Cardiac muscle cell (in vitro differentiated cells and primary cell): ENCODE results near the gene JARID2. TPM values are rescaled to one million over a fixed set of nuclear protein-coding genes. Genes with fewer than 3 reads are reported as not detected.

Source experiments
- DNase-seq, 2 donors: peaks; one replicate each; pipeline versions ENCODE4 v3.0.0 to v3.0.0-alpha.2; 2010 to 2017; ENCODE audit warnings: low read depth in 1 of 2, low spot score in 1 of 2
- H3K27ac ChIP-seq: fragments of 200-600 bp; sonication (generic); 2 replicates; pipeline ENCODE4 v1.5.1; 2016
- H3K27me3 ChIP-seq: fragments of 200-600 bp; sonication (generic); 2 replicates; pipeline ENCODE4 v1.6.0; 2016; ENCODE audit warnings: control low read depth
- H3K36me3 ChIP-seq: fragments of 200-600 bp; sonication (generic); 2 replicates; pipeline ENCODE4 v1.5.1; 2016; ENCODE audit warnings: control low read depth
- H3K4me1 ChIP-seq: fragments of 200-600 bp; sonication (generic); 2 replicates; pipeline ENCODE4 v1.8.1; 2017; ENCODE audit warnings: low read depth, mild to moderate bottlenecking, mixed run types
- H3K4me3 ChIP-seq: fragments of 200-600 bp; sonication (generic); 2 replicates; pipeline ENCODE4 v1.5.1; 2016; ENCODE audit warnings: mild to moderate bottlenecking
- H3K9me3 ChIP-seq: fragments of 200-600 bp; sonication (generic); 2 replicates; pipeline ENCODE4 v1.5.1; 2017; ENCODE audit warnings: low read depth, mild to moderate bottlenecking, control low read depth
- polyA plus RNA-seq: library from polyadenylated mRNA; unstranded; fragments of >200 nt; fragmentation: Nextera tagmentation; extraction: Ambion mirVana; gene quantifications from 2 replicates; pipeline ENCODE4 v1.2.1, GENCODE V29; 2016
- total RNA-seq: library from RNA; depleted of rRNA; stranded (reverse); fragments of >200 nt; gene quantifications from 2 replicates; pipeline ENCODE4 v1.2.3, GENCODE V29; 2016
- TF ChIP-seq, protein P1 (sequence below): IDR thresholded peaks from 2 replicates; pipeline ENCODE4 v1.5.1; 2012; ENCODE audit warnings: low read depth, mild to moderate bottlenecking, low read length

Gene JARID2
- total and polyA plus RNA-seq, 2 experiments from 2014 or later, result 9.7 to 26.4 TPM

DNA sequence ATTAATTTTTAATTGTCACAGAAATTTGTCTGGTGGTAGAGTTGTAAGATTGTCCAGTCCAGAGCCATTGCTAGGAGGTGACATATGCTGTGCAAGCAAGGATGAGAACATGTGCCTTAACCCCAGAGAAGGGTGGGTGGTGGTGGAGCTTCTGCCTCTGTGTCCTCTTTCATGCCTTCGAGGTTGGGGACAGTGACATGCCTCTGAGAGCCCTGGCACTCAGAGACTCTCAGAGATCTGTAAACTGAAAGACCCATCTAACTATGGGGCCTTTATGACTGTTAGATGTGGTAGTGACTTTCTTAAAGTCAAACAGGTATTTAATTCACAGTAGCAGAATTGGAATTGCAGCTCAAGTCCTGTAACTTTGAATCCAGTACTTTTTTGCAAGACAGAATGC, 132.4 kb downstream of the JARID2 start:
- TF ChIP-seq, protein P1, sequence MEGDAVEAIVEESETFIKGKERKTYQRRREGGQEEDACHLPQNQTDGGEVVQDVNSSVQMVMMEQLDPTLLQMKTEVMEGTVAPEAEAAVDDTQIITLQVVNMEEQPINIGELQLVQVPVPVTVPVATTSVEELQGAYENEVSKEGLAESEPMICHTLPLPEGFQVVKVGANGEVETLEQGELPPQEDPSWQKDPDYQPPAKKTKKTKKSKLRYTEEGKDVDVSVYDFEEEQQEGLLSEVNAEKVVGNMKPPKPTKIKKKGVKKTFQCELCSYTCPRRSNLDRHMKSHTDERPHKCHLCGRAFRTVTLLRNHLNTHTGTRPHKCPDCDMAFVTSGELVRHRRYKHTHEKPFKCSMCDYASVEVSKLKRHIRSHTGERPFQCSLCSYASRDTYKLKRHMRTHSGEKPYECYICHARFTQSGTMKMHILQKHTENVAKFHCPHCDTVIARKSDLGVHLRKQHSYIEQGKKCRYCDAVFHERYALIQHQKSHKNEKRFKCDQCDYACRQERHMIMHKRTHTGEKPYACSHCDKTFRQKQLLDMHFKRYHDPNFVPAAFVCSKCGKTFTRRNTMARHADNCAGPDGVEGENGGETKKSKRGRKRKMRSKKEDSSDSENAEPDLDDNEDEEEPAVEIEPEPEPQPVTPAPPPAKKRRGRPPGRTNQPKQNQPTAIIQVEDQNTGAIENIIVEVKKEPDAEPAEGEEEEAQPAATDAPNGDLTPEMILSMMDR, result no peak
- Histone ChIP-seq H3K36me3 (no peaks in the 10 kb centered on the region), H3K4me3 (no peak overlapping the region), H3K27me3 (no peaks in the 10 kb centered on the region), H3K4me1 (peaks cover 20% of the 10 kb centered on the region), H3K9me3 (no peaks in the 10 kb centered on the region), H3K27ac (no peak overlapping the region)
- DNase-seq, result no peak

DNA sequence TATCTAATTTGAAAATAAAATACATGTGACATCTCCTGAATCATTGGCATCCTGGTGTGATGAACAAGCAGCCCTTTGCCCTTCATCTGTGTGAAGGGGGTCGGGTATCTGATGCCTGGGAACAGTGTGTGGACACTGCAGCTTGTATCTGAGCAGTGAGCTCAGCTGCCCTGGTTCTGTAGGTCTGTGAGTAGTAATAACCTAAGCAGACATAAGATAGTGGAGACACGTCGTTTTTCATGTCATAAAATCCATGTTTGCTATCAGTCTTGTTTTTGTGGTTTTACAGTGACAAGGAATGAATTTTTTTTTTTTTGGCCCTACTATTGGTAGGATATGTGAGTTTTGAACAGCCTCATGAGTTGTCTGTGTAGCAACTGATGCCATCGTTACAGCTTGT, 133.0 kb downstream of the JARID2 start:
- TF ChIP-seq, protein P1, result no peak
- no peak for DNase-seq
- H3K27me3 ChIP-seq, result no peaks in the 10 kb centered on the region
- H3K4me3 ChIP-seq, result no peak overlapping the region
- H3K27ac ChIP-seq, result no peak overlapping the region
- no peaks in the 10 kb centered on the region for H3K36me3 ChIP-seq
- no peaks in the 10 kb centered on the region for H3K9me3 ChIP-seq
- peaks cover 14% of the 10 kb centered on the region for H3K4me1 ChIP-seq

DNA sequence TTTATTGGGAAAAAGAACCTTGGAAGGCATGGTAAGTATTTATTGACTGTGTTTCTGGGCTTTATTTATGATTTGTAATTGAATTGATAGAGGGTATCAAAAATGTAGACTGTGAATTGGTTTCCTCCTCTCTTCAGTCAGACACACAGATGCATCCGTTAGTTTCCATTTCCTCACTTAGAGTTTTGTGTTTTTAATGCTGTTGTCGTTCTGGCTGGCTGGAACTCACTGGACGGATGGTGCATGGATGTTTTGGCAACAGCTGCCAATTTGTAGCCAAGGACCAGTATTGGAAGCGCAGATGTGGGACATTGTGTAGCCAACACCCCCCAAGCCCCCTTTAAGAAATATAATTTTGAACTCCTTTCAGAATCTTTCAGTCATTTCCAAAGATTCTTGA, 134.5 kb downstream of the JARID2 start:
- H3K4me1 ChIP-seq, result peaks cover 20% of the 10 kb centered on the region
- no peaks in the 10 kb centered on the region for H3K36me3 ChIP-seq
- H3K9me3 ChIP-seq, result no peaks in the 10 kb centered on the region
- TF ChIP-seq, protein P1, result no peak
- no peak overlapping the region for H3K27ac ChIP-seq
- no peaks in the 10 kb centered on the region for H3K27me3 ChIP-seq
- DNase-seq, result no peak
- H3K4me3 ChIP-seq, result no peak overlapping the region

DNA sequence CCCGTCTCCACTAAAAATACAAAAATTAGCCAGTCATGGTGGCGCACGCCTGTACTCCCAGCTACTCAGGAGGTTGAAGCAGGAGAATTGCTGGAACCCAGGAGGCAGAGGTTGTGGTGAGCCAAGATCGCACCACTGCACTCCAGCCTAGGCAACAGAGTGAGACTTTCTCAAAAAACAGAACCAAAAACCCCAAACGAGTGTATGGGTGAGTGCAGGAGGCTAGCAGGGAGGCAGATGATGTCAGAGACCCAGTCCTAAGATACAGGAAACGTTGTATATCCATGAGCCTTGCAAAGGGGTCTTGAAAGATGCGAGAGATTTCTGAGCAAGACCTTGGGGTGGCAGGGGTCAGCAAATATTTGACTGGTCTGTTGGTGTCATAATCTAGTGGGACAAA, 136.2 kb downstream of the JARID2 start:
- Histone ChIP-seq H3K4me3 (no peak overlapping the region), H3K9me3 (no peaks in the 10 kb centered on the region), H3K27ac (no peak overlapping the region), H3K36me3 (no peaks in the 10 kb centered on the region), H3K27me3 (no peaks in the 10 kb centered on the region), H3K4me1 (peaks cover 35% of the 10 kb centered on the region)
- no peak for DNase-seq
- TF ChIP-seq, protein P1, result no peak

DNA sequence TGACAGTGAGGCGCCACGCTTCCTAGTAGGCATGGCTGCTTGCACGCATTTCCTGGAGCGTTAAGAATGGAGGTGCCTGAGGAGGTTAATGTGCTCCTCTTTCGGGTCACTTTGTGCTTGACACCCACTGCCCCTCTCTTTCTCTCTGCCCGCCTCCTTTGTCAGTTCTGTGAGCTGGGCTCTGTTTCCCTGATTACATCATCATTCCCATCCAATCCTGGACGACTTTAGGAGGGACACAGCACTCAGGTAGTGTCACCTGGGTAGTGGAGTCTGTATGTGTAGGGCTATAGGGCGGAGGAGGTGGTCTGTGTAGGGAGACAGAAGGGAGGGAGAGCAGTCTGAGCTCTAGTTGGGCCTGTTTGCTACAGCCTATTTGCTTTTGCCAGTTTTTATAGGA, 136.8 kb downstream of the JARID2 start:
- Histone ChIP-seq H3K4me3 (no peak overlapping the region), H3K27me3 (no peaks in the 10 kb centered on the region), H3K4me1 (peaks cover 37% of the 10 kb centered on the region), H3K27ac (no peak overlapping the region), H3K9me3 (no peaks in the 10 kb centered on the region), H3K36me3 (no peaks in the 10 kb centered on the region)
- DNase-seq, result no peak
- TF ChIP-seq, protein P1, result no peak

DNA sequence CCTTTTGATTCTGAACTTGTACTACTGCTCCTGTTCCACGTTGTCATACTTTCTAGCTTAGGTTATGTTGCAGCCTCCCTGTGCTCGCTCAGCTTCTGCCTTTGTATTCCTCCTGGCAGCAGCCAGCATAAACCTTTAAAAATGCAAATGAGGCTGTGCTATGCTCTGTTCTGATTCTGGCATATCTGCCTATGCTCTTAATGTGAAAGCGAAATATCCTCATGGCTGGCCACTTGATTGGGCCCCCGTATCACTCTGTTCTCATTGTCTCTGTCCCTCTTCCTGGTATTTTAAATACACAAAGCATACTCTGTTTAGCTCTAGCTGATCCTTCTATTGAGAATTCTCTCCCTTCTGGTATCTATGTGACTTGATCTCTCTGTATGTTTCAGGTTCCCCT, 139.0 kb downstream of the JARID2 start:
- DNase-seq, result no peak
- Histone ChIP-seq H3K27ac (no peak overlapping the region), H3K27me3 (no peaks in the 10 kb centered on the region), H3K9me3 (no peaks in the 10 kb centered on the region), H3K4me3 (no peak overlapping the region), H3K36me3 (no peaks in the 10 kb centered on the region), H3K4me1 (peaks cover 49% of the 10 kb centered on the region)
- TF ChIP-seq, protein P1, result no peak
